GM23338 (cell line): ENCODE data around the gene OR5AU1. TPM values are rescaled to one million over a fixed set of nuclear protein-coding genes. Genes with fewer than 3 reads are reported as not detected.

ENCODE experiments used
- ATAC-seq: fragments of 200-7000 bp; cut with Tn5 transposase; 3 replicates; pipeline ENCODE4 v1.9.1; 2020
- DNase-seq: peaks from one replicate; pipeline ENCODE4 v3.0.0-alpha.2; 2015; ENCODE audit warnings: low spot score
- H2AFZ ChIP-seq: fragments of 200-600 bp; sonication (generic); 2 replicates; pipeline ENCODE4 v1.8.0; 2016; ENCODE audit warnings: antibody characterized with exemption, mild to moderate bottlenecking, moderate library complexity
- H3F3A ChIP-seq: fragments of 200-600 bp; sonication (generic); replicated peaks from 2 replicates; pipeline ENCODE4 v1.8.0; 2017; ENCODE audit warnings: antibody characterized with exemption, mixed run types, low read depth
- H3K27ac ChIP-seq: fragments of 200-600 bp; sonication (generic); 2 replicates; pipeline ENCODE4 v1.6.1; 2016; ENCODE audit warnings: low read depth
- H3K27me3 ChIP-seq: fragments of 200-600 bp; sonication (generic); 2 replicates; pipeline ENCODE4 v1.8.0; 2016; ENCODE audit warnings: mild to moderate bottlenecking, mixed run types, moderate library complexity; ENCODE audit not compliant: insufficient read depth
- H3K36me3 ChIP-seq: fragments of 200-600 bp; sonication (generic); 2 replicates; pipeline ENCODE4 v1.8.0; 2016; ENCODE audit warnings: mild to moderate bottlenecking; ENCODE audit not compliant: insufficient read depth
- H3K4me1 ChIP-seq: fragments of 200-600 bp; sonication (generic); 2 replicates; pipeline ENCODE4 v1.8.0; 2016; ENCODE audit warnings: mild to moderate bottlenecking, moderate library complexity; ENCODE audit not compliant: insufficient read depth
- H3K4me2 ChIP-seq: fragments of 200-600 bp; sonication (generic); 2 replicates; pipeline ENCODE4 v1.7.1; 2017; ENCODE audit warnings: mixed run types
- H3K4me3 ChIP-seq: fragments of 200-600 bp; sonication (generic); 2 replicates; pipeline ENCODE4 v1.6.1; 2016; ENCODE audit warnings: mixed run types
- H3K79me2 ChIP-seq: fragments of 200-600 bp; sonication (generic); replicated peaks from 2 replicates; pipeline ENCODE4 v1.8.0; 2017; ENCODE audit warnings: mild to moderate bottlenecking; ENCODE audit not compliant: insufficient read depth
- H3K9me2 ChIP-seq: fragments of 200-600 bp; sonication (generic); 2 replicates; pipeline ENCODE4 v1.8.0; 2017; ENCODE audit not compliant: insufficient read depth
- H4K20me1 ChIP-seq: fragments of 200-600 bp; sonication (generic); replicated peaks from 2 replicates; pipeline ENCODE4 v1.8.0; 2017; ENCODE audit warnings: mild to moderate bottlenecking; ENCODE audit not compliant: insufficient read depth
- H3K27ac Mint-ChIP-seq: 2 replicates; pipeline ENCODE4 v1.8.0; 2020; ENCODE audit warnings: inconsistent platforms, mild to moderate bottlenecking, moderate library complexity, mixed read lengths
- H3K27me3 Mint-ChIP-seq: 3 replicates; pipeline ENCODE4 v1.8.0; 2022; ENCODE audit warnings: low read depth, mild to moderate bottlenecking, moderate library complexity, mixed read lengths, inconsistent platforms; ENCODE audit not compliant: insufficient read depth, poor library complexity
- H3K36me3 Mint-ChIP-seq: 3 replicates; pipeline ENCODE4 v1.8.0; 2021; ENCODE audit warnings: low read depth, mild to moderate bottlenecking, inconsistent platforms, moderate library complexity, mixed read lengths
- H3K4me1 Mint-ChIP-seq: 3 replicates; pipeline ENCODE4 v1.8.0; 2020; ENCODE audit warnings: mild to moderate bottlenecking, inconsistent platforms, mixed read lengths
- H3K4me3 Mint-ChIP-seq: 3 replicates; pipeline ENCODE4 v1.8.0; 2021; ENCODE audit warnings: moderate library complexity, mild to moderate bottlenecking, inconsistent platforms, mixed read lengths
- H3K9me3 Mint-ChIP-seq: 3 replicates; pipeline ENCODE4 v1.8.0; 2020; ENCODE audit warnings: moderate library complexity, mild to moderate bottlenecking, inconsistent platforms, mixed read lengths
- CREB1 ChIP-seq: fragments of 250-450 bp; sonication (Bioruptor Pico); IDR thresholded peaks from 2 replicates; pipeline ENCODE4 v1.5.0; 2020; ENCODE audit warnings: low read depth, mild to moderate bottlenecking, moderate library complexity
- CTCF ChIP-seq, 2 experiments: fragments of 200-600 bp in 1 of 2; sonication (generic) in 1 of 2; conservative IDR thresholded peaks; 2 replicates each; pipeline versions ENCODE4 v1.5.1 to v1.6.1; 2016 to 2017; ENCODE audit warnings: antibody characterized with exemption in 2 of 2, low read depth in 2 of 2, mild to moderate bottlenecking in 2 of 2, moderate library complexity in 1 of 2
- EZH2 ChIP-seq: fragments of 200-600 bp; sonication (generic); IDR thresholded peaks from one replicate; pipeline ENCODE4 v1.8.0; 2017; ENCODE audit warnings: antibody characterized with exemption, mild to moderate bottlenecking, low read depth; ENCODE audit not compliant: unreplicated experiment
- EZH2phosphoT487 ChIP-seq: fragments of 200-600 bp; sonication (generic); IDR thresholded peaks from one replicate; pipeline ENCODE4 v1.8.1; 2018; ENCODE audit warnings: antibody characterized with exemption; ENCODE audit not compliant: unreplicated experiment
- JUNB ChIP-seq: IDR thresholded peaks from one replicate; pipeline ENCODE4 v1.6.1; 2016; ENCODE audit warnings: antibody characterized with exemption; ENCODE audit not compliant: unreplicated experiment
- NANOG ChIP-seq: IDR thresholded peaks from 2 replicates; pipeline ENCODE4 v1.6.1; 2016; ENCODE audit warnings: antibody characterized with exemption, borderline replicate concordance
- POLR2AphosphoS5 ChIP-seq: IDR thresholded peaks from 2 replicates; pipeline ENCODE4 v1.6.1; 2016; ENCODE audit warnings: antibody characterized with exemption, low read depth
- REST ChIP-seq: IDR thresholded peaks from one replicate; pipeline ENCODE4 v1.6.1; 2018; ENCODE audit warnings: antibody characterized with exemption; ENCODE audit not compliant: unreplicated experiment
- STAT1 ChIP-seq: IDR thresholded peaks from one replicate; pipeline ENCODE4 v1.6.1; 2016; ENCODE audit warnings: antibody characterized with exemption; ENCODE audit not compliant: unreplicated experiment
- ZNF114 ChIP-seq: fragments of 250-450 bp; sonication (Bioruptor Pico); IDR thresholded peaks from 2 replicates; pipeline ENCODE4 v1.5.0; 2020; ENCODE audit warnings: mild to moderate bottlenecking, moderate library complexity
- ZNF331 ChIP-seq: fragments of 250-450 bp; sonication (Bioruptor Pico); IDR thresholded peaks from 2 replicates; pipeline ENCODE4 v1.5.0; 2020; ENCODE audit warnings: low read depth, mild to moderate bottlenecking, moderate library complexity
- ZNF462 ChIP-seq: fragments of 250-450 bp; sonication (Bioruptor Pico); IDR thresholded peaks from 2 replicates; pipeline ENCODE4 v1.5.0; 2020; ENCODE audit warnings: mild to moderate bottlenecking, moderate library complexity
- polyA plus RNA-seq: library from polyadenylated mRNA; unstranded; fragments of >200 nt; fragmentation: Nextera tagmentation; extraction: Ambion mirVana; gene quantifications from 2 replicates; pipeline ENCODE4 v1.2.1, GENCODE V29; 2016
- total RNA-seq: library from RNA; depleted of rRNA; stranded (reverse); fragments of >200 nt; shearing (Covaris generic); gene quantifications from 2 replicates; pipeline ENCODE4 v1.2.3, GENCODE V29; 2014

Gene OR5AU1
- total and polyA plus RNA-seq, 2 experiments from 2014 or later = not detected

GRCh38 chr14:21121122-21121521 is 34.7 kb downstream of the OR5AU1 start:
- no peaks in the 10 kb centered on the region for H3K36me3 Mint-ChIP-seq
- no peak overlapping the region for H3K4me2 ChIP-seq
- no peaks in the 10 kb centered on the region; the same call in 1 of the 2 replicates for H3K4me1 ChIP-seq
- H2AFZ ChIP-seq = no peak overlapping the region
- H3K36me3 ChIP-seq = no peaks in the 10 kb centered on the region
- TF ChIP-seq NANOG = no peak
- TF ChIP-seq CREB1 = no peak
- no peaks in the 10 kb centered on the region for H3K27me3 ChIP-seq
- peaks cover 4% of the 10 kb centered on the region; the same call in 2 of the 3 replicates for H3K4me1 Mint-ChIP-seq
- no peaks in the 10 kb centered on the region for H3F3A ChIP-seq
- no peaks in the 10 kb centered on the region for H3K9me2 ChIP-seq
- no peak overlapping the region for H3K4me3 ChIP-seq
- no peak overlapping the region for H3K27ac Mint-ChIP-seq
- H3K27me3 Mint-ChIP-seq = peaks cover 3% of the 10 kb centered on the region
- ATAC-seq (no peak), DNase-seq (no peak)
- H4K20me1 ChIP-seq = no peaks in the 10 kb centered on the region
- no peaks in the 10 kb centered on the region for H3K9me3 Mint-ChIP-seq
- H3K4me3 Mint-ChIP-seq = no peak overlapping the region
- H3K79me2 ChIP-seq = no peaks in the 10 kb centered on the region
- no peak overlapping the region for H3K27ac ChIP-seq

- H3K27ac ChIP-seq = no peak overlapping the region
- H3K79me2 ChIP-seq = no peaks in the 10 kb centered on the region
- no peaks in the 10 kb centered on the region for H3F3A ChIP-seq
- no peaks in the 10 kb centered on the region for H3K27me3 ChIP-seq
- no peak overlapping the region for H2AFZ ChIP-seq
- H3K27me3 Mint-ChIP-seq = peaks cover 3% of the 10 kb centered on the region
- no peak overlapping the region for H3K4me3 ChIP-seq
- no peaks in the 10 kb centered on the region for H3K9me2 ChIP-seq
- H3K4me1 Mint-ChIP-seq = peaks cover 4% of the 10 kb centered on the region; the same call in 2 of the 3 replicates
- DNase-seq (no peak), ATAC-seq (no peak)
- no peaks in the 10 kb centered on the region for H4K20me1 ChIP-seq
- H3K9me3 Mint-ChIP-seq = no peaks in the 10 kb centered on the region
- no peak overlapping the region for H3K27ac Mint-ChIP-seq
- no peak overlapping the region for H3K4me2 ChIP-seq
- H3K4me3 Mint-ChIP-seq = no peak overlapping the region
- H3K4me1 ChIP-seq = no peaks in the 10 kb centered on the region; the same call in 1 of the 2 replicates
- no peaks in the 10 kb centered on the region for H3K36me3 ChIP-seq
- H3K36me3 Mint-ChIP-seq = no peaks in the 10 kb centered on the region
- TF ChIP-seq POLR2AphosphoS5 = no peak
- no peak for TF ChIP-seq ZNF114 (CRISPR knock-in tag)
- TF ChIP-seq EZH2 = no peak
- TF ChIP-seq EZH2phosphoT487 = no peak
- no peak for TF ChIP-seq REST
- TF ChIP-seq CREB1 = no peak
- no peak for TF ChIP-seq ZNF462 (CRISPR knock-in tag)
- no peak for TF ChIP-seq STAT1
- no peak for TF ChIP-seq ZNF331 (CRISPR knock-in tag)
- TF ChIP-seq CTCF (conservative IDR thresholded peaks at IDR 0.05; ENCODE audit: low read depth in 2 of 2) = no peak
- no peak for TF ChIP-seq NANOG
- no peak for TF ChIP-seq JUNB
Measured at GRCh38 chr14:21120686-21121085, 35.2 kb downstream of the OR5AU1 start.
